HG03139 (cell line): ENCODE measurements around the gene ZNF91.
"Not testable (repeated sequence)": the region's sequence is repeated elsewhere in the genome, so short reads cannot be mapped to it uniquely, and the experiment has no call there.

Experiments used
- ATAC-seq: cut with Tn5 transposase; IDR thresholded peaks from one replicate; pipeline ENCODE4 v1.9.1; 2021; ENCODE audit not compliant: unreplicated experiment

ZNF91 gene

DNA sequence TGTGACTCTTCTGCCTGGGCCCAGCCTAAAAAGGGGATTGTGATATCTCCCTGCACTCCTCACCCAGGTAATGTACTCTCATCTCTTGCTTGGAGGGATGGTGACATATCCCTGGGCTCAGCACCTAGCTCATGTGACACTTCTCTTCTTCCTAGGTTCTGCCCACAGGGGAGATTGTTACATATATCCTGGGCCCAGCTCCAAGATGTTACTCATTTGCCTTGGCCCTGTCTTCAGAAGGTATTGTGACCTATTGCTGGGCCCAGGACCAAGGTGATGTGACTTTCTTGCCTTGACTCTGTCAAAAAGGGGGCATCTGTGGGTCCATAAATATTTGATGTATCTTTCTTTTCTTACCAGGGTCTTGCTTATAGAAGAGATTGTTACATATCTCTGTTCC is 73.9 kb downstream of the ZNF91 start:
- ATAC-seq = not testable (repeated sequence)

DNA sequence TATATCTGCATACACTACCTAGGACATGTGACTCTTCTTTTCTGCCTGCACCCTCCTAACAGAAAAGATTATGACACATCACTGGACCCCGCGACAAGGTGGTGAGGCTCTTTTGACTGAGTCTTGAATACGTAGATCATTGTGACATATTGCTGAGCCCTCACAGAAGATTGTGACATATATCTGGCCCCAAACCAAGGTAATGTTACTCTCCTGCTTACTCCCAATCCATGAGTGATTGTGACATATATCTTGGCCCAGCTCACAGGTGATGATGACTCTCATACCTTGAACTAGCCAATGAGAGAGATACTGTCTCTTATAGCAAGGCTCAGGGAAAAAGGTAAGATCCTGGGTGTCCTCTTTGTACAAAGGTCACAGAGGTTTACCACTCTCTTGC is 75.7 kb downstream of the ZNF91 start:
- not testable (repeated sequence) for ATAC-seq

DNA sequence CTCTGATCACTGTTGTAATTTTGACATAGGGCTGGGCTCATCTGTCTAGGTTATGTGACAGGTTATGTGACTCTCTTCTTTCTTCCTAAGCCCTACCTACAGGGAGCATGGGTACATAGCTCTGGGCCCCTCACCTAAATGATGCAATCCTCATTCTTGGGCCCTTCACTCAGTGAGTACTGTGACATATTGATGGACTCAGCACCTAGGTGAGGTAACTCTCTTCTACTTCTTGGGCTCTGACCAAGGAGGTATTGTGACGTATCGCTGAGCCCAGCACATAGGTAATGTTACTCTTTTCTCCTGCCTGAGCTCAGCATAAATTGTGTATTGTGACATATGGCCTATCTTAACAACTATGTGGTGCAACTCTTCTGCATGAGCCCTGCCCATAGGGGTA is 76.3 kb downstream of the ZNF91 start:
- ATAC-seq = not testable (repeated sequence)

DNA sequence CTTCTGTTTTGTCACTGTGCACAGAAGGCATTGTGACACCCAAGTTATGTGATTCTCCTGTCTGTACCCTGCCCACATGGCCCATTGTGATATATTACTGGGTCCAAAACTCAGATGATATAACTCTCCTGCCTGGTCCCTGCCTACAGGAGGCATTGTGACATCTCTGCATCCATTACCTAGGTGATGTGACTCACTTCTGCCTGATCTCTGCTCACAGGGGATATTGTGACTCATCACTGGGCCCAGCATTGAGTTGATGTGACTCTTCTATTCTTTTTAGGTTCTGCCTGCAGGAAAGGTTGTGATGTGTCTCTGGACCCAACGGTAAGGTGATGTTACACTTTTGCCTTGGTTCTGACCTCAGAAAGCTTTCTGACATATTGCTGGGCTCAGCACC is 77.1 kb downstream of the ZNF91 start:
- ATAC-seq = no peak

- ATAC-seq = no peak
These were observed 80.0 kb downstream of the ZNF91 start for GRCh38 chr19:23315286-23315685.

DNA sequence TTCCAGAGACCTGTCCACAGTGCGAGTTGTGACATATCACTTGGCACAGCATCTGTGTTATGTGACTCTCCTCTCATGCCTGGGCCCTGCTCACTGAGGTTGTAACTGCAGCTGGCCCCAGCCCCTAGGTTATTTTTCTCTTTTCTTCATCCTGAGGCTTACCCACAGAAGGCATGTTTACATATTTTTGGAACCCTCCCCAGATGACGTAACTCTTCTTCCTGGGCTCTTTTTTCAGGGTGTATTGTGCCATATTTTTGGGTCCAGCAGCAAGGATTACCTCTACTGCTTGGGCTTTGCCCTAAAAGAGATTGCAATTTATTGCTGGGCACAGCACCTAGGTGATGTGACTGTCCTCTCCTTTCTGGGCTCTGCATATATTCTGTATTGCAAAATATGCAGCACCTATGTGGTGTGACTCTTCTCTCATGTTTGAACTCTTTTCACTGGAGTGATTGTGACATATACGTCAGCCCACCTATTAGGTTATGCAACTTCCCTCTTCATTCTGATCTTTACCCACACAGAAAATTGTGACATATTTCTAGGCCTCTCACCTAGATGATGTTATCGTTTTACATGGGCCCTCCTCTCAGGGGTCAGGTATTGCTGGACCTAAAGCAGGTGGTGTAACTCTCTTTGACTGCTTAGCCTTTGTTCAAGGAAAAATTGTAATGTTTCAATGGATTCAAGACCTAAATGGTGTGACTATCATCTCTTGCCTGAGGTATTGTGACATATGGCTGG is 80.6 kb downstream of the ZNF91 start:
- no peak for ATAC-seq

DNA sequence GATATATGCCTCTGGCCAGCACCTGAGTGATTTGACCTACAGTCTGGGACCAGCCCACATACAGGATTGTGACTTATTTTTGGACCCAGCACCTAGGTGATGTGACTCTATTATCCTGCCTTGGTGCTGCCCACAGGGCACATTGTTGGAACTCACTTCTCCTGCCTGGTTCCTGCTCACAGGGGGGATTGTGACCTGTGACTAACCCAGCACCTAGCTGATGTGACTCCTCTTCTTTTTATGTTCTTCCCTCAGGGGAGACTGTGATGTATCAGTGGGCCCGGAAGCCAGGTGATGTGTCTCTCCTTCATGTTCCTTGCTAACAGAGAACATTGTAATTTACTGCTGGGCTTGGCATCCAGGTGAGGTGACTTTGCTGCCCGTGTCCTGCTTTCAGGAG is 82.1 kb downstream of the ZNF91 start:
- ATAC-seq = no peak

DNA sequence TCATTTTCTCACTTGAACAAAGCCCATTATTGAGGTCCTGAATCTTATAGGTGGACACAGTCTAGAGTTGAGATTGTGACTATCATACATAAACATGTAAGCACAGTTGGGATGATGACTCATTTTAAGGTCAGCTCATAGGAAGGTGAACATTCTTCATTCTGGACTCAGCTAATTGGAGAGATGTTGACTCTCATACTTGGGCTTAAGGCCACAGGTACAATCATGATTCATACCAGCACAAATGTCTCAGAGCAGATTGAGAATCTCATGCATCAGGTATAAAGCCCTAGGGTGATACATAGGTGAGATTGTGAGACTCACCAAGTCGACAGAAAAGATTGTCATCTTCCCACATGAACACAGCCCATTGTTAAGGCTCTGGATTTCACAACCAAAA is 82.8 kb downstream of the ZNF91 start:
- no peak for ATAC-seq

GRCh38 chr19:23311551-23311950 is 83.7 kb downstream of the ZNF91 start:
- ATAC-seq = no peak

DNA sequence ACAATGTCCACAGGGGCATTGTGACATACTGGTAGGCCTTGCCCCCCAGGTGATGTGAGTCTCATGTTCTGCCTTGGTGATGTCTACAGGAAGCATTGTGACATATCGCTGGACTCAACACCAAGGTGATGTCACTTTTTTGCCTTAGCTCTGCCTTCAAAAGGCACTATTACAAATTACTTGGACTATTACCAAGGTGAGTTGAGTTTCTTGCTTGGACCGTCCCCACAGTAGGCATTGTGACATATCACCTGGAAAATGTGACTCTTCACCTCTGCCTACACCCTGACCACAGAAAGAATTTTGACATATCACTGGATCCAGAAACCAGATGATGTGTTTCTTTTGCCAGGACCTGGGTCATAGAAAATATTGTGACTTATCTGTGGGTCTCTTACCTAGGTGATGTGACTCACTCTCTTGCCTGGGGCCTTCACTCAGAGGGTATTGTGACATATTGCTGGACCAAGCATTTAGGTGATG is 84.5 kb downstream of the ZNF91 start:
- no peak for ATAC-seq

- no peak for ATAC-seq
These were observed 85.3 kb downstream of the ZNF91 start for GRCh38 chr19:23309926-23310325.

DNA sequence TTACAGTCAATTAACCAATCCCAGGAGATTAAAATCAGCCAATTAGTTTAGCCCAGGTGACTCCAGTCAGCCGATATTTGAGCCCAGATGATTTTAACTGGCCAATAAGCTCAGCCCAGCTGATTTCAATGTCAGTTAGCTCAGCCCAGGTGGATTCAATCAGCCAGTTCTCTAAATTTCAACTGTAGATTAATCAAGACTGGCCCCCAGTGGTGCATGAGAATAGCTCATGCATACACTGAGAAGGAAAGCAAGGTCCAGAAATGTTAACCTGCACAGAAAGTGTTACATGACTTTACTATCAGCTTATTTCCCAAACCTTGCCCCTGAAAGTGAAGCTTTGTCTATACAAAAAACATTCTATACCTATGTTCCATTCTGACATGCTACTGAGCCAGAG is 89.7 kb downstream of the ZNF91 start:
- no peak for ATAC-seq

DNA sequence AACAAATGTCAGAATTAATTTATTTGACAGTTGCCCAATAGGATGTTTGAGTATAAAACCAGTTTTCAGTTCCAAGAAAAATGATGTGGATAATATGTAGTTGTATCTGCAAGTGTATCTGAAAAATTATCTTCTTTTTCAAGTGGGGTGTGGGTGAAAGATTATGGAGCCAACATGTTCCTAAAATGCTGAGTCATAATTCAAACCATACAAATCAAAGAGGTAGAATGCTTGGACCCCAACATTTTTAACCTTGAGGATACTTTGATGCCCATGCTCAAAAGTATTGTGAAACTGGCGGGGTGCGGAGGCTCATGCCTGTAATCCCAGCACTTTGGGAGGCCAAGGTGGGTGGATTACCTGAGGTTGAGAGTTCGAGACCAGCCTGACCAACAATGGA is 91.0 kb downstream of the ZNF91 start:
- no peak for ATAC-seq

DNA sequence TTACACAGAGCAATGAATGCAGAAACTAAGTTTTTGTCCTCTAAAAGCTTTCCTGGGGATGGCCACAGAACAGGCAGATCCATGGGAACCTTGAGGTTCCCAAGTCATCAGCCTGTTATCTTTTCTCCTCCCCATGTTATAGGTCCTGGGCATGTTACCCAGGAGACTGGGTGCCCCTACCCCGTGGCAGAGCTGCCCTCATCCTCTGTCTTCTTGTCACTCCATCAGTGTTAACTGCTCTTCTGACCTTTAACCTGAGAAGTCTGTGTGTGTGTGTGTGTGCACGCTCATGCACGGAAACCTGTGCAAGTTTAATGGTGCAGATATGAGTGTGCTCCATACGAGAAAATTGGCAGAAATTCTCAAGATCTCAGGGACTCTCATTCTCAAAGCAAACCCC is 101.1 kb downstream of the ZNF91 start:
- no peak for ATAC-seq

DNA sequence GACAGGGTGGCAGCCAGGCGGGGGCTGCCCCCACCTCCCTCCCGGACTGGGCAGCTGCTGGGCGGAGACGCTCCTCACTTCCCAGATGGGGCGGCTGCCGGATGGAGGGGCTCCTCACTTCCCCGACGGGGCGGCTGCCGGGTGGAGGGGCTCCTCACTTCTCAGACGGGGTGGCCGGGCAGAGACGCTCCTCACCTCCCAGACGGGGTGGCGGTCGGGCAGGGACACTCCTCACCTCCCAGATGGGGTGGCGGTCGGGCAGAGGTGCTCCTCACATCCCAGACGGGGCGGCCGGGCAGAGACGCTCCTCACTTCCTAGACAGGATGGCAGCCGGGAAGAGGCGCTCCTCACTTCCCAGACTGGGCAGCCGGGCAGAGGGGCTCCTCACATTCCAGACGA is 105.3 kb downstream of the ZNF91 start:
- not testable (repeated sequence) for ATAC-seq
